IMR-90 (cell line): ENCODE measurements around the gene ADGRV1. TPM values are rescaled to one million over a fixed set of nuclear protein-coding genes. Genes with fewer than 3 reads are reported as not detected.

Experiments
- ATAC-seq: fragments of 200-7000 bp; cut with Tn5 transposase; 2 replicates; pipeline ENCODE4 v1.9.1; 2020; ENCODE audit warnings: low read depth, mild to moderate bottlenecking, moderate library complexity
- BruUV-seq: library from RNA; stranded (reverse); fragments of 400-500 nt; replicated peaks from 2 replicates; lab custom pipeline; 2021; lab: Mats Ljungman, UMichigan
- CTCF ChIA-PET: fragments of 300-600 bp; formaldehyde crosslinking; extraction: SDS; loops from one replicate; lab custom pipeline; 2021; ENCODE audit warnings: antibody characterized with exemption; lab: Yijun Ruan, JAX
- POLR2A ChIA-PET: fragments of 300-600 bp; sonication (Branson Sonifier 250); formaldehyde crosslinking; loops from one replicate; lab custom pipeline; 2022; ENCODE audit warnings: antibody characterized with exemption; ENCODE audit not compliant: unreplicated experiment; lab: Charles Lee
- DNase-seq: peaks from one replicate; pipeline ENCODE4 v3.0.0; 2013
- H2AFZ ChIP-seq: replicated peaks from 2 replicates; pipeline ENCODE3; 2013; ENCODE audit warnings: low read length, mild to moderate bottlenecking; ENCODE audit not compliant: poor library complexity
- H2AK5ac ChIP-seq: 2 replicates; pipeline ENCODE4 v1.6.1; 2013; ENCODE audit warnings: low read depth, low read length, inconsistent platforms
- H2AK9ac ChIP-seq: replicated peaks from 2 replicates; pipeline ENCODE3; 2013; ENCODE audit warnings: mild to moderate bottlenecking, low read depth, low read length, moderate library complexity; ENCODE audit not compliant: poor library complexity
- H2BK120ac ChIP-seq: 2 replicates; pipeline ENCODE4 v1.6.1; 2013; ENCODE audit warnings: low read depth, low read length, inconsistent platforms
- H2BK15ac ChIP-seq: 3 replicates; pipeline ENCODE4 v1.6.1; 2013; ENCODE audit warnings: low read depth, low read length, inconsistent platforms
- H2BK20ac ChIP-seq: 2 replicates; pipeline ENCODE4 v1.6.1; 2013; ENCODE audit warnings: low read depth, mild to moderate bottlenecking, inconsistent platforms, low read length, moderate library complexity
- H2BK5ac ChIP-seq: 2 replicates; pipeline ENCODE4 v1.6.1; 2013; ENCODE audit warnings: mild to moderate bottlenecking, low read depth, low read length, inconsistent platforms; ENCODE audit not compliant: poor library complexity, severe bottlenecking
- H3K14ac ChIP-seq: replicated peaks from 2 replicates; pipeline ENCODE4 v1.6.1; 2013; ENCODE audit warnings: low read depth, low read length, inconsistent platforms
- H3K18ac ChIP-seq: 2 replicates; pipeline ENCODE4 v1.6.1; 2013; ENCODE audit warnings: low read depth, low read length, control low read depth
- H3K23ac ChIP-seq: 2 replicates; pipeline ENCODE4 v1.6.1; 2013; ENCODE audit warnings: low read depth, low read length, inconsistent platforms
- H3K27ac ChIP-seq: 2 replicates; pipeline ENCODE4 v1.5.1; 2013; ENCODE audit warnings: mild to moderate bottlenecking, control low read depth, low read length; ENCODE audit not compliant: insufficient read depth
- H3K27me3 ChIP-seq: 2 replicates; pipeline ENCODE4 v1.6.1; 2013; ENCODE audit warnings: low read length; ENCODE audit not compliant: control insufficient read depth, insufficient read depth
- H3K36me3 ChIP-seq: 2 replicates; pipeline ENCODE4 v1.6.1; 2013; ENCODE audit warnings: low read length, mixed read lengths; ENCODE audit not compliant: control insufficient read depth, insufficient read depth
- H3K4ac ChIP-seq: 2 replicates; pipeline ENCODE4 v1.6.1; 2013; ENCODE audit warnings: low read depth, low read length, inconsistent platforms
- H3K4me1 ChIP-seq: 2 replicates; pipeline ENCODE4 v1.6.1; 2013; ENCODE audit warnings: low read length, mixed read lengths; ENCODE audit not compliant: control insufficient read depth, insufficient read depth
- H3K4me2 ChIP-seq: 2 replicates; pipeline ENCODE4 v1.6.1; 2013; ENCODE audit warnings: low read depth, mild to moderate bottlenecking, control low read depth, low read length, moderate library complexity
- H3K4me3 ChIP-seq: 2 replicates; pipeline ENCODE4 v1.5.1; 2013; ENCODE audit warnings: low read depth, mild to moderate bottlenecking, control low read depth, low read length, moderate library complexity; ENCODE audit not compliant: insufficient read depth
- H3K56ac ChIP-seq: 2 replicates; pipeline ENCODE4 v1.6.1; 2013; ENCODE audit warnings: low read length, inconsistent platforms; ENCODE audit not compliant: insufficient read depth; ENCODE audit errors: extremely low read depth
- H3K79me1 ChIP-seq, 2 experiments: 2 replicates each; pipeline ENCODE4 v1.6.1; 2013; ENCODE audit warnings: low read length in 2 of 2, inconsistent platforms in 1 of 2, low read depth in 1 of 2
- H3K9ac ChIP-seq: 2 replicates; pipeline ENCODE4 v1.6.1; 2013; ENCODE audit warnings: low read depth, low read length, control low read depth
- H3K9me1 ChIP-seq: 2 replicates; pipeline ENCODE4 v1.6.1; 2013; ENCODE audit warnings: low read length, inconsistent platforms; ENCODE audit not compliant: insufficient read depth
- H3K9me3 ChIP-seq: 2 replicates; pipeline ENCODE4 v1.6.1; 2013; ENCODE audit warnings: low read length; ENCODE audit not compliant: control insufficient read depth, insufficient read depth
- H4K20me1 ChIP-seq: 2 replicates; pipeline ENCODE4 v1.6.1; 2013; ENCODE audit warnings: low read length, inconsistent platforms; ENCODE audit not compliant: insufficient read depth
- H4K5ac ChIP-seq: 2 replicates; pipeline ENCODE4 v1.6.1; 2013; ENCODE audit warnings: mild to moderate bottlenecking, low read depth, low read length, control low read depth
- H4K8ac ChIP-seq, 2 experiments: 2 replicates each; pipeline ENCODE4 v1.6.1; 2013; ENCODE audit warnings: low read depth in 2 of 2, low read length in 2 of 2, control low read depth in 1 of 2, inconsistent platforms in 1 of 2
- H4K91ac ChIP-seq: 2 replicates; pipeline ENCODE4 v1.6.1; 2013; ENCODE audit warnings: low read depth, low read length, inconsistent platforms; ENCODE audit not compliant: insufficient read depth
- BHLHE40 ChIP-seq: fragments of 150-350 bp; IDR thresholded peaks from 2 replicates; pipeline ENCODE4 v1.6.1; 2016; ENCODE audit warnings: mild to moderate bottlenecking, low read depth, low read length
- CEBPB ChIP-seq: IDR thresholded peaks from 2 replicates; pipeline ENCODE4 v1.6.1; 2012; ENCODE audit warnings: low read depth, low read length, improper control_type of control experiment
- CHD1 ChIP-seq: IDR thresholded peaks from 2 replicates; pipeline ENCODE4 v1.6.1; 2012; ENCODE audit warnings: low read depth, low read length, improper control_type of control experiment
- CTCF ChIP-seq: conservative IDR thresholded peaks from 2 replicates; pipeline ENCODE4 v1.5.1; 2012; ENCODE audit warnings: mild to moderate bottlenecking, low read depth, low read length, improper control_type of control experiment
- ELK1 ChIP-seq: fragments of 150-350 bp; IDR thresholded peaks from 2 replicates; pipeline ENCODE4 v1.6.1; 2016; ENCODE audit warnings: low read depth, mild to moderate bottlenecking, low read length, moderate library complexity, borderline replicate concordance
- FOS ChIP-seq: fragments of 150-350 bp; IDR thresholded peaks from 2 replicates; pipeline ENCODE4 v1.6.1; 2016; ENCODE audit warnings: low read depth, low read length
- MAFK ChIP-seq: IDR thresholded peaks from 2 replicates; pipeline ENCODE4 v1.6.1; 2012; ENCODE audit warnings: low read depth, low read length, improper control_type of control experiment
- MAZ ChIP-seq: IDR thresholded peaks from 2 replicates; pipeline ENCODE4 v1.6.1; 2012; ENCODE audit warnings: low read depth, mild to moderate bottlenecking, low read length, improper control_type of control experiment, moderate library complexity, borderline replicate concordance
- MXI1 ChIP-seq: IDR thresholded peaks from 2 replicates; pipeline ENCODE4 v1.6.1; 2012; ENCODE audit warnings: low read depth, mild to moderate bottlenecking, low read length, moderate library complexity, borderline replicate concordance
- NFE2L2 ChIP-seq: fragments of 150-350 bp; IDR thresholded peaks from 2 replicates; pipeline ENCODE4 v1.6.1; 2016; ENCODE audit warnings: low read depth, mild to moderate bottlenecking, low read length
- POLR2A ChIP-seq: IDR thresholded peaks from 2 replicates; pipeline ENCODE4 v1.6.1; 2012; ENCODE audit warnings: mild to moderate bottlenecking, low read depth, low read length
- RAD21 ChIP-seq: IDR thresholded peaks from 2 replicates; pipeline ENCODE4 v1.6.1; 2012; ENCODE audit warnings: low read length, improper control_type of control experiment
- RCOR1 ChIP-seq: IDR thresholded peaks from 2 replicates; pipeline ENCODE4 v1.6.1; 2012; ENCODE audit warnings: mild to moderate bottlenecking, low read length, improper control_type of control experiment; ENCODE audit not compliant: insufficient replicate concordance
- RFX5 ChIP-seq: IDR thresholded peaks from 2 replicates; pipeline ENCODE4 v1.8.0; 2012; ENCODE audit warnings: low read depth, mild to moderate bottlenecking, low read length, moderate library complexity
- SMC3 ChIP-seq: fragments of 150-350 bp; IDR thresholded peaks from 2 replicates; pipeline ENCODE4 v1.6.1; 2016; ENCODE audit warnings: low read depth, mild to moderate bottlenecking, antibody characterized with exemption, low read length, moderate library complexity
- USF2 ChIP-seq: fragments of 150-350 bp; IDR thresholded peaks from 2 replicates; pipeline ENCODE4 v1.6.1; 2017; ENCODE audit warnings: mild to moderate bottlenecking, antibody characterized with exemption, low read length, low read depth
- whole genome bisulfite sequencing, 2 experiments: methylation state at CpG; one replicate each; pipeline versions ENCODE4 v1.1.5 to v1.1.7; 2013; ENCODE audit warnings: missing lambda C conversion rate in 2 of 2; ENCODE audit not compliant: insufficient read length in 1 of 2; ENCODE audit errors: extremely low coverage in 2 of 2; 5-methylcytosine and 5-hydroxymethylcytosine counted together
- dilution Hi-C: fragments of 300-500 bp; cut with HindIII; formaldehyde crosslinking; loops from one replicate; pipeline ENCODE4 v1.14.3; 2018; ENCODE audit warnings: low sequenced_read_pairs; ENCODE audit not compliant: unreplicated experiment
- in situ Hi-C: fragments of 300-500 bp; cut with MboI; formaldehyde crosslinking; loops from 3 replicates; pipeline ENCODE4 v1.14.3; 2019; ENCODE audit warnings: low sequenced_read_pairs, inconsistent platforms, mixed read lengths
- intact Hi-C: fragments of 100-400 bp; cut with micrococcal nuclease; formaldehyde crosslinking; loops from 2 replicates; pipeline ENCODE4 v1.10.0; 2022
- polyA plus RNA-seq, 3 experiments: library from polyadenylated mRNA; depleted of rRNA; stranded (reverse); fragments of >200 nt; gene quantifications; 2 replicates each; pipeline ENCODE4 v1.2.3, GENCODE V29; 2012; ENCODE audit warnings: low replicate concordance in 1 of 3
- total RNA-seq: library from RNA; depleted of rRNA; stranded (reverse); fragments of >200 nt; gene quantifications from 2 replicates; pipeline ENCODE4 v1.2.3, GENCODE V29; 2012

ADGRV1 gene
- total and polyA plus RNA-seq, 2 of the 4 experiments (the other 2 are of a cell fraction): under 0.01 TPM; not detected in 1

- BruUV-seq: no TSS peak
- Histone ChIP-seq H4K20me1 (no peaks in the 10 kb centered on the region), H2BK20ac (no peak overlapping the region), H3K4me1 (no peaks in the 10 kb centered on the region), H3K14ac (no peak overlapping the region), H3K9me1 (no peaks in the 10 kb centered on the region), H3K23ac (no peak overlapping the region), H3K4me3 (no peak overlapping the region), H4K5ac (no peak overlapping the region), H2BK5ac (no peak overlapping the region), H2AFZ (no peak overlapping the region), H3K9ac (no peak overlapping the region), H3K27ac (no peak overlapping the region), H3K36me3 (no peaks in the 10 kb centered on the region), H4K8ac (no peak overlapping the region), H3K79me1 (no peaks in the 10 kb centered on the region), H3K18ac (no peak overlapping the region), H2BK15ac (no peak overlapping the region), H2AK5ac (no peak overlapping the region), H3K4ac (no peak overlapping the region), H2BK120ac (no peak overlapping the region), H3K9me3 (no peaks in the 10 kb centered on the region), H3K27me3 (peaks cover under 1% of the 10 kb centered on the region), H4K91ac (no peak overlapping the region), H2AK9ac (no peak overlapping the region), H3K56ac (no peak overlapping the region), H3K4me2 (no peak overlapping the region)
- intact Hi-C loops (no loop called here), dilution Hi-C loops (no loop called here), in situ Hi-C loops (no loop called here)
- ChIA-PET POLR2A (no interaction called here), CTCF (no interaction called here)
- DNase-seq (no peak), ATAC-seq (no peak)
- WGBS, 2 experiments: no CpG with 5 or more reads among the region's 1 CpG
- no peak for TF ChIP-seq MXI1
- no peak for TF ChIP-seq CHD1
- TF ChIP-seq USF2: no peak
- no peak for TF ChIP-seq POLR2A
- no peak for TF ChIP-seq RFX5
- TF ChIP-seq FOS: no peak
- TF ChIP-seq RAD21: no peak
- TF ChIP-seq ELK1: no peak
- TF ChIP-seq NFE2L2: no peak
- TF ChIP-seq MAFK: no peak
- no peak for TF ChIP-seq MAZ
- TF ChIP-seq CEBPB: no peak
- TF ChIP-seq RCOR1: no peak
- no peak for TF ChIP-seq CTCF
- TF ChIP-seq SMC3: no peak
- TF ChIP-seq BHLHE40: no peak
Measured at GRCh38 chr5:90547072-90547536, 11.5 kb upstream of the ADGRV1 start.
